Epithelial cell of proximal tubule (primary cell): ENCODE results near the gene SLC15A3. TPM values are rescaled to one million over a fixed set of nuclear protein-coding genes. Genes with fewer than 3 reads are reported as not detected.
"Not testable (repeated sequence)": the region's sequence is repeated elsewhere in the genome, so short reads cannot be mapped to it uniquely, and the experiment has no call there.

ENCODE experiments used
- DNase-seq: peaks from one replicate; pipeline ENCODE4 v3.0.0-alpha.2; 2011; ENCODE audit warnings: low read depth
- H3K4me3 ChIP-seq: 2 replicates; pipeline ENCODE4 v1.5.1; 2011; ENCODE audit warnings: low read depth, mild to moderate bottlenecking, low read length
- CTCF ChIP-seq: conservative IDR thresholded peaks from 2 replicates; pipeline ENCODE4 v1.5.1; 2012; ENCODE audit warnings: low read depth, mild to moderate bottlenecking, low read length
- total RNA-seq: library from RNA; depleted of rRNA; stranded (reverse); fragments of >200 nt; gene quantifications from 2 replicates; pipeline ENCODE4 v1.2.3, GENCODE V29; 2015

The SLC15A3 gene
- total RNA-seq, 1 donor from 2014 or later = 0.86 TPM

- DNase-seq = no peak
- no peak overlapping the region for H3K4me3 ChIP-seq
- no peak for TF ChIP-seq CTCF
Measured at GRCh38 chr11:60910281-60910687, 41.7 kb downstream of the SLC15A3 start.

GRCh38 chr11:60909680-60910280 is 42.2 kb downstream of the SLC15A3 start:
- H3K4me3 ChIP-seq, DNase-seq: not testable (repeated sequence)

GRCh38 chr11:60908803-60909202 is 43.2 kb downstream of the SLC15A3 start:
- no peak for TF ChIP-seq CTCF
- no peak for DNase-seq
- H3K4me3 ChIP-seq = no peak overlapping the region

GRCh38 chr11:60906132-60906972 is 45.6 kb downstream of the SLC15A3 start, which contains the start of gene PRPF19:
TSS of gene PRPF19 (minus strand) at chr11:60906585. CDS start at chr11:60906382, 203 bp downstream.
- peak within 1 kb of the TSS; percentile 66 for H3K4me3 ChIP-seq
- peak; percentile 85 for DNase-seq
- TF ChIP-seq CTCF = no peak

- no peak for TF ChIP-seq CTCF
- H3K4me3 ChIP-seq = peak overlapping the region; percentile 66
- DNase-seq = no peak
Measured at GRCh38 chr11:60905551-60906113, 46.3 kb downstream of the SLC15A3 start.

GRCh38 chr11:60905047-60905446 is 46.9 kb downstream of the SLC15A3 start:
- peak overlapping the region; percentile 66 for H3K4me3 ChIP-seq
- DNase-seq = no peak
- TF ChIP-seq CTCF = no peak

GRCh38 chr11:60902625-60903024 is 49.4 kb downstream of the SLC15A3 start:
- DNase-seq = no peak
- TF ChIP-seq CTCF = no peak
- H3K4me3 ChIP-seq = no peak overlapping the region
